ENCODE data around the gene SLC22A23. TPM values are rescaled to one million over a fixed set of nuclear protein-coding genes. Genes with fewer than 3 reads are reported as not detected.

SLC22A23 gene
- total RNA-seq, 1 donor = 18.1 TPM

GRCh38 chr6:3329393-3330051, 127.3 kb downstream of the SLC22A23 start:
- Histone ChIP-seq H3K9me3 (ENCODE audit: low read depth, low read length) (no peaks in the 10 kb centered on the region), H4K20me1 (ENCODE audit: insufficient read depth, low read length) (no peaks in the 10 kb centered on the region), H3K4me2 (ENCODE audit: insufficient read depth, low read length) (no peak overlapping the region), H3K4me3 (ENCODE audit: insufficient read depth, low read length) (no peak overlapping the region), H3K4me1 (ENCODE audit: insufficient read depth, low read length) (peaks cover 22% of the 10 kb centered on the region), H2AFZ (ENCODE audit: low read length) (no peak overlapping the region), H3K27me3 (ENCODE audit: insufficient read depth, low read length) (no peaks in the 10 kb centered on the region), H3K27ac (ENCODE audit: low read depth, low read length) (no peak overlapping the region), H3K36me3 (ENCODE audit: insufficient read depth, low read length) (no peaks in the 10 kb centered on the region), H3K79me2 (ENCODE audit: insufficient read depth, low read length) (peaks cover 5% of the 10 kb centered on the region)
- TF ChIP-seq CTCF (IDR thresholded peaks at IDR 0.05; ENCODE audit: extremely low read depth, low read depth, low read length) = no peak
- DNase-seq (ENCODE audit: insufficient read length, low spot score, missing footprints) = no peak

- no peak for TF ChIP-seq CTCF (IDR thresholded peaks at IDR 0.05; ENCODE audit: extremely low read depth, low read depth, low read length)
- Histone ChIP-seq H2AFZ (ENCODE audit: low read length) (no peak overlapping the region), H3K4me2 (ENCODE audit: insufficient read depth, low read length) (no peak overlapping the region), H4K20me1 (ENCODE audit: insufficient read depth, low read length) (peaks cover 3% of the 10 kb centered on the region), H3K27me3 (ENCODE audit: insufficient read depth, low read length) (no peaks in the 10 kb centered on the region), H3K4me1 (ENCODE audit: insufficient read depth, low read length) (peaks cover 28% of the 10 kb centered on the region), H3K4me3 (ENCODE audit: insufficient read depth, low read length) (no peak overlapping the region), H3K9me3 (ENCODE audit: low read depth, low read length) (no peaks in the 10 kb centered on the region), H3K36me3 (ENCODE audit: insufficient read depth, low read length) (no peaks in the 10 kb centered on the region), H3K79me2 (ENCODE audit: insufficient read depth, low read length) (peaks cover 5% of the 10 kb centered on the region), H3K27ac (ENCODE audit: low read depth, low read length) (no peak overlapping the region)
- DNase-seq (ENCODE audit: insufficient read length, low spot score, missing footprints) = no peak
These were observed 128.1 kb downstream of the SLC22A23 start for GRCh38 chr6:3328796-3329195.

GRCh38 chr6:3328145-3328544, 128.7 kb downstream of the SLC22A23 start:
- peaks cover 3% of the 10 kb centered on the region for H4K20me1 ChIP-seq (ENCODE audit: insufficient read depth, low read length)
- H3K79me2 ChIP-seq (ENCODE audit: insufficient read depth, low read length) = peaks cover 5% of the 10 kb centered on the region
- H2AFZ ChIP-seq (ENCODE audit: low read length) = no peak overlapping the region
- no peak for DNase-seq (ENCODE audit: insufficient read length, low spot score, missing footprints)
- H3K4me3 ChIP-seq (ENCODE audit: insufficient read depth, low read length) = no peak overlapping the region
- no peak overlapping the region for H3K4me2 ChIP-seq (ENCODE audit: insufficient read depth, low read length)
- TF ChIP-seq CTCF (IDR thresholded peaks at IDR 0.05; ENCODE audit: extremely low read depth, low read depth, low read length) = no peak
- H3K27ac ChIP-seq (ENCODE audit: low read depth, low read length) = no peak overlapping the region
- H3K36me3 ChIP-seq (ENCODE audit: insufficient read depth, low read length) = no peaks in the 10 kb centered on the region
- no peaks in the 10 kb centered on the region for H3K9me3 ChIP-seq (ENCODE audit: low read depth, low read length)
- H3K4me1 ChIP-seq (ENCODE audit: insufficient read depth, low read length) = peaks cover 32% of the 10 kb centered on the region
- H3K27me3 ChIP-seq (ENCODE audit: insufficient read depth, low read length) = no peaks in the 10 kb centered on the region

GRCh38 chr6:3327403-3327802, 129.4 kb downstream of the SLC22A23 start:
- Histone ChIP-seq H3K4me3 (ENCODE audit: insufficient read depth, low read length) (no peak overlapping the region), H3K4me2 (ENCODE audit: insufficient read depth, low read length) (no peak overlapping the region), H3K36me3 (ENCODE audit: insufficient read depth, low read length) (no peaks in the 10 kb centered on the region), H2AFZ (ENCODE audit: low read length) (no peak overlapping the region), H3K9me3 (ENCODE audit: low read depth, low read length) (no peaks in the 10 kb centered on the region), H3K4me1 (ENCODE audit: insufficient read depth, low read length) (peaks cover 32% of the 10 kb centered on the region), H3K79me2 (ENCODE audit: insufficient read depth, low read length) (peaks cover 5% of the 10 kb centered on the region), H3K27me3 (ENCODE audit: insufficient read depth, low read length) (no peaks in the 10 kb centered on the region), H4K20me1 (ENCODE audit: insufficient read depth, low read length) (peaks cover 3% of the 10 kb centered on the region), H3K27ac (ENCODE audit: low read depth, low read length) (no peak overlapping the region)
- no peak for DNase-seq (ENCODE audit: insufficient read length, low spot score, missing footprints)
- no peak for TF ChIP-seq CTCF (IDR thresholded peaks at IDR 0.05; ENCODE audit: extremely low read depth, low read depth, low read length)

All from osteoblast (primary cell).